ENCODE results near the gene RAB10.

Gene RAB10

DNA sequence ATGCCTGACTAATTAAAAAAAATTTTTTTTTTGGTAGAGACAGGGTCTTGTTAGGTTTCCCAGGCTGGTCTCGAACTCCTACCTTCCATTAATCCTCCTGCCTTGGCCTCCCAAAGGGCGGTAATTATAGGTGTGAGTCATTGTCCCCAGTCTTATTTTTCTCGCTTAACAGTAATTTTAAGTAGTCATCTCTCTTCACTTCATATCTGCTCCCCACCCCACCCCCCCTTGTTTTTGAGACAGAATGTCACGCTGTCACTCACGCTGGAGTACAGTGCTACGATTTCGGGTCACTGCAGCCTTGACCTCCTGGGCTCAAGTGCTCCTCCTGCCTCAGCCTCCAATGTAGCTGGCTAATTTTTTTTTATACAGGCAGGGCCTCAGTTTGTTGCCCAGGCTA, 27.7 kb downstream of the RAB10 start:
- H3K4me1 ChIP-seq (ENCODE audit: control insufficient read depth, insufficient read depth, low read length): peaks cover 3% of the 10 kb centered on the region; the same call in 1 of the 2 replicates
- H3K27ac ChIP-seq (ENCODE audit: low read depth, low read length): no peak overlapping the region
- H3K36me3 ChIP-seq (ENCODE audit: control insufficient read depth, insufficient read depth, low read length): peaks cover 10% of the 10 kb centered on the region; the same call in 1 of the 2 replicates
- H3K9me3 ChIP-seq (ENCODE audit: control insufficient read depth, insufficient read depth, low read length): no peaks in the 10 kb centered on the region
- H3K9ac ChIP-seq (ENCODE audit: low read depth, low read length): no peak overlapping the region
- no peaks in the 10 kb centered on the region for H3K27me3 ChIP-seq (ENCODE audit: control insufficient read depth, insufficient read depth, low read length)
- H3K4me3 ChIP-seq (ENCODE audit: low read depth, low read length): no peak overlapping the region

DNA sequence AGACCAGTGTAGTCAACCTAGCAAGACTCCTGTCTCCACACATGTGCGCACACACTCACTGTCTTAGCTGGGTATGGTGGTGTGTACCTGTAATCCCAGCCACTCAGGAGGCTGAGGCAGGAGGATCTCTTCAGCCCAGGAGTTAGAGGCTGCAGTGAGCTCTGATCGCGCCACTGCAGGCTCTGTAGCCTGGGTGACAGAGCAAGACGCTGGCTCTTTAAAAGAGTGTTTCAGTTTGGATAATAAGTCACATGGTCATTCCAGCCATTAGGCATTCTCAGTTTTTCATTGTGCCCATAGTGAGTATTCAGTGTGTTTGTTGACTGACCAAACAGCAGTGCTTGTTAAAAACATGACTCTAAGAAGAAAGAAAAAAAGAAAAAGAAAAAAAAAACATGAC, 31.0 kb downstream of the RAB10 start:
- Histone ChIP-seq H3K36me3 (ENCODE audit: control insufficient read depth, insufficient read depth, low read length) (peaks cover 6% of the 10 kb centered on the region; the same call in 1 of the 2 replicates), H3K4me1 (ENCODE audit: control insufficient read depth, insufficient read depth, low read length) (peaks cover 22% of the 10 kb centered on the region), H3K27ac (ENCODE audit: low read depth, low read length) (no peak overlapping the region), H3K9ac (ENCODE audit: low read depth, low read length) (no peak overlapping the region), H3K27me3 (ENCODE audit: control insufficient read depth, insufficient read depth, low read length) (no peaks in the 10 kb centered on the region), H3K9me3 (ENCODE audit: control insufficient read depth, insufficient read depth, low read length) (no peaks in the 10 kb centered on the region), H3K4me3 (ENCODE audit: low read depth, low read length) (no peak overlapping the region)

DNA sequence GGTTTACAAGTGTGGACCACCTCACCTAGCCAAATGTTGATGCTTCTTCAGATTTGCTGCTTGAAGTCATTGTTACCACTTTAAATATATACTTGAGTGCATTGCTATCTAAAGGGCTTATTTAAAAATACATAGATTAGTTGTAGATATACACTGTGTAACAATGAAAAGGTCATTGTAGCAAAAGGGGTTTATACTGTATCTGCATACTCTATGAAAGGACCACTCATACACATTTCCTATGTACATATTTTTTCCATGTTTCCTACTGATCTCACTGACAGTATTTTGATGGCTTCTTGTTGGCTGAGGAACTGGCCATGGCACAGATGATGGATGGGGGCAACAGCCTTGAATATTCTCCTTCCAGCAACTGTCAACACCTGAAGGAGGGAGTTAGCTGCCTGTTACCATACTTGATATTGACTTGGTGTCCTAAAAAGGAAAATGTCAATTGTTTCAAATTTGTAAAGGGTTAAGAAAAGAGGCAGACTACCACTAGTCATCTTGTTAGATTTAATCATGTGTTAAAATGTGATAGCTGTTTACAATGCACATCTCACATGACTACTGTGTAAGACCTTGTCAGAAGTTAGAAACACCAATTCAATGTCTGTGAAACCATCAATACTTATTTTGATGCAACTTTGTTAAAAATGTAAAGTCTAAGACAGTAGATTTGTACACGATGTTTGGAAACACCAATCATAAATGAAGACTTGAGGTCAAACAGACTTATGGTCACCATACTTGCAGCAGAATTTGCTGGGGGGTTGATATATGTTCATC, 33.5 kb downstream of the RAB10 start:
- peak overlapping the region; percentile 87 for H3K27ac ChIP-seq (ENCODE audit: low read depth, low read length)
- no peak overlapping the region for H3K9ac ChIP-seq (ENCODE audit: low read depth, low read length)
- H3K9me3 ChIP-seq (ENCODE audit: control insufficient read depth, insufficient read depth, low read length): no peaks in the 10 kb centered on the region
- no peak overlapping the region for H3K4me3 ChIP-seq (ENCODE audit: low read depth, low read length)
- peaks cover 32% of the 10 kb centered on the region for H3K4me1 ChIP-seq (ENCODE audit: control insufficient read depth, insufficient read depth, low read length)
- 0 out of 2 replicates have a peak, but pooled peaks cover 3% of the 10 kb centered on the region for H3K36me3 ChIP-seq (ENCODE audit: control insufficient read depth, insufficient read depth, low read length)
- no peaks in the 10 kb centered on the region for H3K27me3 ChIP-seq (ENCODE audit: control insufficient read depth, insufficient read depth, low read length)

DNA sequence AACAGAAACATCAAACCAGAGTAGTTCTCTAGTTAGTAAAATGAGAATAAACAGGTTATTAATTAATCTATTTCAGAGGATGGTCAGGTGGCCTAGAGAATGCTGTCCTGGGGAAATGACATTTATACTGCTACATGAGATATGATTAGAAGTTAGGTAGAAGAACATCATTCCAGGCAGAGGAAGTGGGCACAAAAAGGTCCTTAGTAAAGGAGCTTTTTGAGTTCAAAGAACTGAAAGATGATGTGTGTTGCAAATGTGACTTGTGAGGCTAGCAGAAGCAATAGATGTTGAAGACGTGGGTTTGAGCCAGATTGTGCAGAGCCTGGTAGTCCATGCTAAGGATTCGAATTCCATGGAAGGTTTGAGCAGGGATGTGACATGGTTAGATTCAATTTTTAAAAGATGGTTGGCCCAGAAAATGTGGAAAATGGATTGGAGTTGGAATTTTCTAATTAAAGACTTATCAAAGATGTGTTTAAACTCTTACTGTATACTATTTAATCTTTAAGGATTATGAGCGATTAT, 34.2 kb downstream of the RAB10 start:
- Histone ChIP-seq H3K9ac (ENCODE audit: low read depth, low read length) (peak overlapping the region; percentile 19; the same call in 1 of the 2 replicates), H3K4me3 (ENCODE audit: low read depth, low read length) (peak overlapping the region; percentile 4; the same call in 1 of the 2 replicates), H3K27me3 (ENCODE audit: control insufficient read depth, insufficient read depth, low read length) (no peaks in the 10 kb centered on the region), H3K9me3 (ENCODE audit: control insufficient read depth, insufficient read depth, low read length) (no peaks in the 10 kb centered on the region), H3K27ac (ENCODE audit: low read depth, low read length) (peak overlapping the region; percentile 87), H3K36me3 (ENCODE audit: control insufficient read depth, insufficient read depth, low read length) (0 out of 2 replicates have a peak, but pooled peaks cover 2% of the 10 kb centered on the region), H3K4me1 (ENCODE audit: control insufficient read depth, insufficient read depth, low read length) (peaks cover 38% of the 10 kb centered on the region)

DNA sequence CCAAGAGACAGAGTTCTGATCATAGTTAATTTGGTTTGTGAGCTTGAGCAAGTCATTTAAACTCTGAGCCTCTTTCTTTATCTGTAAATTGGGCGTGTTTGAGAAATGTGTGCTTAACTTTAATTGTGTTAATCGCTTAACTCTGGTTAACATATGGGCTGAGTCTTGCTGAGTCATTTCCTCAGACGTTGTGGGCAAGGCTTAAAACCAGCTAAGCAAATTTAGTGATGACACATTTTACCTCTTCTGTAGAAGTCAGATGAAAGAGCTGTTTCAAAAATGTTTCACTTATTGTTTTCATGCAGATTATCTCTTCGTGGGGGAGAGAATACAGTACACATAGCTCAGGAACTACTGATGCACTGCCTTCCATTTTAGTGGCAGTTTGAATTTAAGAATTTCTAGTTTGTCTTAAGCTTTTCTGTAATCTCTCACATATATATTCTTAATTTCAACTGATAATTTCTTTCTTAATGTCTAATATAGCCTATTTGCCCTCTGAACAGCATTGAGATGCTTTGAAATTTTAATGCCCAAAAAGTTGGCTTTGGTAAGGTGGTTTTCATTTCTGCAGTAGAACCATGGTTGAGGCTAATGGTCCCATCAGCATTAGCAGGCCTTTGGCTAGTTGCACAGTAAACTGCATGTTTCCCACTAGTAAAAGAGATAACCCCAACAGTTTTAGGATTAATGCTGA, 34.9 kb downstream of the RAB10 start:
- Histone ChIP-seq H3K9ac (ENCODE audit: low read depth, low read length) (peak overlapping the region; percentile 19), H3K27ac (ENCODE audit: low read depth, low read length) (peak overlapping the region; percentile 87), H3K36me3 (ENCODE audit: control insufficient read depth, insufficient read depth, low read length) (no peaks in the 10 kb centered on the region), H3K4me1 (ENCODE audit: control insufficient read depth, insufficient read depth, low read length) (peaks cover 43% of the 10 kb centered on the region), H3K27me3 (ENCODE audit: control insufficient read depth, insufficient read depth, low read length) (no peaks in the 10 kb centered on the region), H3K9me3 (ENCODE audit: control insufficient read depth, insufficient read depth, low read length) (no peaks in the 10 kb centered on the region), H3K4me3 (ENCODE audit: low read depth, low read length) (peak overlapping the region; percentile 4; the same call in 1 of the 2 replicates)

DNA sequence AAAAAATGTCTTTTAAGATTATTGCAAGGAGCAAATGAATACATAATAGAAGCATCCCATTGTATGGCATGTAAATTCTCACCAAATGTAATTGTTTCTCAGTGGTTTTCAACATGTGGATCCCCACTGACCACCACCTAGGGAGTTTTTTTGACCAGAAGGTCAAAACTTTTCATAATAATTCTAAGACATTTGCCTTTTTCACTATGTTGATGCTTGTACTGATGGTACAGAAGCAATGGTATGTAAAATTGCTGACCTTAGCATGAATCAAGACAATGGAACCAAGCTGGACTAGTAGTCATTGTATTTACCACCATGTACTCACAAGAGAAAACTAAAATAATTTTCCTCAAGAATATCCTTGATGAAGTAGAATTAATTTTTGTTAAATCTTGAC, 36.8 kb downstream of the RAB10 start:
- Histone ChIP-seq H3K9me3 (ENCODE audit: control insufficient read depth, insufficient read depth, low read length) (no peaks in the 10 kb centered on the region), H3K27me3 (ENCODE audit: control insufficient read depth, insufficient read depth, low read length) (no peaks in the 10 kb centered on the region), H3K4me1 (ENCODE audit: control insufficient read depth, insufficient read depth, low read length) (peaks cover 57% of the 10 kb centered on the region), H3K9ac (ENCODE audit: low read depth, low read length) (no peak overlapping the region), H3K4me3 (ENCODE audit: low read depth, low read length) (no peak overlapping the region), H3K27ac (ENCODE audit: low read depth, low read length) (no peak overlapping the region), H3K36me3 (ENCODE audit: control insufficient read depth, insufficient read depth, low read length) (no peaks in the 10 kb centered on the region)

DNA sequence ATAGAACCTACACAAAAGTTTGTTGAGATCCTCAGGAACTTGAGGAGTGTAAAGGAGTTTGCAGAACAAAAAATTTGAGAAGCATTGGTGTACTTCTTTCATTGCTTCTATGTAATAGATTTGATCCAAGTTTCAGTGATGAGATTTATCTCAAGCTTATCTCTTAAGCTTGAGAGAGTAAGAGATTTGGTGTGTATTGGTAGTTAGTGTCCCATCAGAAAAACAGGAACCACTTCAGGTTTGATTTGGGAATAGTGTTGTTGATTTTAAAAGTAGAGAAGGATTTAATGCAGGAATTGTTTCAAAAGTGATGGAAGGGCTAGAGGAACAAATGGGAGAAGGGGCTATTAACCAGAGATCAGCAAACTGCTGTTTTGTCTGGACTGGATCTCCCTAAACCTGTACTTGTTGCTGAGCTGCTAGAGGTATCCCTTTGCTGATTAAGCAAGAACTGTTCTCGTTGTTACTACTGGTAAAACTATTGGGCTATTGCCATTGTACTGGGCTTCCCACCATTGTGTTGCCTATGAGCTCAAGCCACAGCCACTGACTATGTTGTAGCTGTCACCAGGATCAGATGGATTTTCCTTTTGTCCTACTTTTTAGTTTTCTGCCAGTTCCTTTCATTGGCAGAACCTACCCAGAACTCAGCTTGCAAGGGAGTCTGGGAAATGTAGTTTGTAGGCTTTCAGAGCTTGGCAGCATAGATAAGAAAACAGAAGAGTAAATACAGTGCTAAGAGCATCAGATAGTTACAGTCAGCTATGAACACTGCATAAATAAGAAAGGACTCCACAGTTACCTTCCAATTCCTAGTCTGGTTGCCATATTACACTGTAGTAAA, 39.3 kb downstream of the RAB10 start:
- no peak overlapping the region for H3K4me3 ChIP-seq (ENCODE audit: low read depth, low read length)
- H3K9ac ChIP-seq (ENCODE audit: low read depth, low read length): no peak overlapping the region
- no peaks in the 10 kb centered on the region for H3K27me3 ChIP-seq (ENCODE audit: control insufficient read depth, insufficient read depth, low read length)
- peak overlapping the region; percentile 45 for H3K27ac ChIP-seq (ENCODE audit: low read depth, low read length)
- H3K9me3 ChIP-seq (ENCODE audit: control insufficient read depth, insufficient read depth, low read length): no peaks in the 10 kb centered on the region
- no peaks in the 10 kb centered on the region for H3K36me3 ChIP-seq (ENCODE audit: control insufficient read depth, insufficient read depth, low read length)
- H3K4me1 ChIP-seq (ENCODE audit: control insufficient read depth, insufficient read depth, low read length): peaks cover 52% of the 10 kb centered on the region

- Histone ChIP-seq H3K4me1 (ENCODE audit: control insufficient read depth, insufficient read depth, low read length) (peaks cover 46% of the 10 kb centered on the region), H3K27ac (ENCODE audit: low read depth, low read length) (no peak overlapping the region), H3K27me3 (ENCODE audit: control insufficient read depth, insufficient read depth, low read length) (no peaks in the 10 kb centered on the region), H3K36me3 (ENCODE audit: control insufficient read depth, insufficient read depth, low read length) (no peaks in the 10 kb centered on the region), H3K4me3 (ENCODE audit: low read depth, low read length) (no peak overlapping the region), H3K9me3 (ENCODE audit: control insufficient read depth, insufficient read depth, low read length) (no peaks in the 10 kb centered on the region), H3K9ac (ENCODE audit: low read depth, low read length) (no peak overlapping the region)
These were observed 39.9 kb downstream of the RAB10 start for GRCh38 chr2:26073830-26074229.

DNA sequence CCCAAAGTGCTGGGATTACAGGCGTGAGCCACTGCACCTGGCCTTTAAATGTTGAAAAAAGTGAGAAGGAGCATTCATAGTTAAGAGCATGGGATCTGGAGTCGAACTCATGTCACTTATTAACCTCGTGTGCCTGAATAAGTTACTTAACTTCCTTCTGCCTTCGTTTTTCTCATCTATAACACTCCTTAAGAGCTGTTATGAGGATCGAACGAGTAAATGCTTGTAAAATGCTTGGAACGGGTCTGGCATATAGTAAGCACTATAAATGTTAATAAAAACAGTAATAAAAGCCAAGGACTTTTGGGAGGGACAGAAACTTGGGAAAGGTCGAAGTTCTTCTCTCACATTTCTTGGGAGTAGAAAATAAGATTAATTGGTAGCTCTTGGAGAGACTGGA, 40.8 kb downstream of the RAB10 start:
- H3K9ac ChIP-seq (ENCODE audit: low read depth, low read length): no peak overlapping the region
- H3K36me3 ChIP-seq (ENCODE audit: control insufficient read depth, insufficient read depth, low read length): no peaks in the 10 kb centered on the region; the same call in 1 of the 2 replicates
- no peaks in the 10 kb centered on the region for H3K9me3 ChIP-seq (ENCODE audit: control insufficient read depth, insufficient read depth, low read length)
- H3K4me3 ChIP-seq (ENCODE audit: low read depth, low read length): no peak overlapping the region
- H3K27me3 ChIP-seq (ENCODE audit: control insufficient read depth, insufficient read depth, low read length): no peaks in the 10 kb centered on the region
- H3K27ac ChIP-seq (ENCODE audit: low read depth, low read length): peak overlapping the region; percentile 42
- H3K4me1 ChIP-seq (ENCODE audit: control insufficient read depth, insufficient read depth, low read length): peaks cover 43% of the 10 kb centered on the region

DNA sequence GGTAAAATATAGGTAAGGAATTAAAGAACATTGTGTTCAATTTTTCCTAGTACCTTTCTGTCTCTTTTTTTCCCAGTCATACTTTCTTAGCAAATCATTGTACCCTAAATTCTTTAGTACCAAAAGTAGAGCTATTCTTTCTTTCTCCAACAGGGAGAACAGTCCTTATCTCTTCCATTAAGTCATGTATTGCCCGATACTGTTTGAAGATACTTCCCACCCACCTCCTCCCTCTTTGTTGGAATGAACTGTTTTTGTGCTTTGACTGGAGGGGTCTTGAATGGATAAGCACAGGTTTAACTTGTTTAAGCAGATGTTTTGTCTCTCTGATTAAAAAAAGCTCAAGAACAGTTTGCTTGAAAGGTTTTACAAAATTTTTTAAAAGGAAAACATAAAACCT, 41.3 kb downstream of the RAB10 start:
- peak overlapping the region; percentile 42 for H3K27ac ChIP-seq (ENCODE audit: low read depth, low read length)
- H3K9ac ChIP-seq (ENCODE audit: low read depth, low read length): no peak overlapping the region

More for the DNA sequence above, 41.3 kb downstream of the RAB10 start:
- peaks cover under 1% of the 10 kb centered on the region for H3K9me3 ChIP-seq (ENCODE audit: control insufficient read depth, insufficient read depth, low read length)
- peaks cover under 1% of the 10 kb centered on the region for H3K36me3 ChIP-seq (ENCODE audit: control insufficient read depth, insufficient read depth, low read length)
- no peaks in the 10 kb centered on the region for H3K27me3 ChIP-seq (ENCODE audit: control insufficient read depth, insufficient read depth, low read length)
- peaks cover 38% of the 10 kb centered on the region for H3K4me1 ChIP-seq (ENCODE audit: control insufficient read depth, insufficient read depth, low read length)
- no peak overlapping the region for H3K4me3 ChIP-seq (ENCODE audit: low read depth, low read length)
